Stimulated activated CD4-positive, alpha-beta T cell treated with anti-CD3 and anti-CD28 coated beads, Interleukin-4, amount 100 ng/mL, for 1 hour (primary cell): Measurements from ENCODE around the gene ZNF664.

Experiments used
- DNase-seq: peaks from one replicate; pipeline ENCODE4 v3.0.0-alpha.2; 2020

ZNF664 gene

DNA sequence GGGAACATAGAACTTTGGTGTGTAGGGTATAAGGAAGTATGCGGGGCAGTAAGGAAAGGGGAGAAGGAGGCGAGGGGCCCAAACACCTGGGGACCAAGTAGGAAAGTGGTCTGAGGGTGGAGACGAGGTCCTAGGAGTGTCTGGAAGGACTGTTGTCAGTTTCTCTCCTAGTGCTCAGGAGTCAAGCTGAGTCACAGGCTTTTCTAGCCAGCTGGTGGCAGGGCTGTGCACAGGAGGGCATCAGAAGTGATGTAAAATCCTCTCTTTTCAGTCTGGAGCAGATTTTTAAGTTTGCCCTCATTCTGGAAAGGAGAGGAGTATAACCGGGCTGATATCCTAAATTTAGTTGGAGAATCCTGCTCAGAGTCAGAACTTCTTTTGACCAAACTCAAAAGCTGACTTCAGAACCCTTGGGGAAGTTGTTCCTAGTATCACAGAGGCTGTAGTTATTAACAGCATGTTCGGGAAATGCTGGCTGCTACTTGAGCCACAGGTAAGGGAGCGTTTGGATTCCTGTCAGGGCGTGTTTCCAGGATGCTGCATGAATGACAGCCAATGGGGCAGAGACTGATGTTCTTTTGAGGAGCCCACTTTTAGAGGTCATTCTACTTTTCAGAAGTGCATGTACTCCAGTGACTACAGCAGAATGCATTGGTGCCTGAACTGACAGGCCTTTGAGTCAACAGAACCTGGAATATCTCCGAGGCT, 19.3 kb downstream of the ZNF664 start:
- no peak for DNase-seq

DNA sequence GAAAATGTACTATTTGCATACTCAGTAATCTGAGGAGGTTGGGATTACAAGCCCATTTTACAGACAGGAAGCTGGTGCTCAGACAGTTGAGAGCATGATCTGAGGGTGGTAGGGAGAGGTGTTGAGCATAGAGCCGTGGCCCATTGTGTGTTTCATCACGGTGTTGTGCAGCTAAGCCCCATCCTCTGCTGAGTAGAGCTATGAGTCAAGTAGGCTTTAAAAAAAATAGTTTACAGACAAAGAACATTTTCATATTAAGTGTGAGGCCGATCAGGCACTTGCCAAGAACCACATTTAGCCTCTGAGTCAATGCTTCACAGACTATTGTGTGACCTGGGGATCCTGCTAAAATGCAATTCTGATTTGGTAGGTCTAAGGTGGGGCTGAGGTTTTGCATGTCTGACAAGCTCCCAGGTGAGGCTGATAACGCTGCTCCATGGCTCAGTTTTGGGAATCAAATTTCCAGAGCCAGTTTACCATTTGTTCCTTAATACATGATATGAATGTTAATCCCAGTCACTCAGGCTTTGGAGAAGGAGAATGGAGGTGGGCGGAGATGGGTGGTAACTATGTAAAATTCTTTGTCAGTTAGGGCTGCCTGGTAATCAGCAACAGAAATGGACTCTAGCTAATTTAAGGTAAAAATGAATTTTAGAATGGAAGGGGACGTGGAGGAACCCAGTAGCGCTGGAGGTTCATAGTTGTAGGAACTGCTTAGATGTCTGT, 22.2 kb downstream of the ZNF664 start:
- no peak for DNase-seq

DNA sequence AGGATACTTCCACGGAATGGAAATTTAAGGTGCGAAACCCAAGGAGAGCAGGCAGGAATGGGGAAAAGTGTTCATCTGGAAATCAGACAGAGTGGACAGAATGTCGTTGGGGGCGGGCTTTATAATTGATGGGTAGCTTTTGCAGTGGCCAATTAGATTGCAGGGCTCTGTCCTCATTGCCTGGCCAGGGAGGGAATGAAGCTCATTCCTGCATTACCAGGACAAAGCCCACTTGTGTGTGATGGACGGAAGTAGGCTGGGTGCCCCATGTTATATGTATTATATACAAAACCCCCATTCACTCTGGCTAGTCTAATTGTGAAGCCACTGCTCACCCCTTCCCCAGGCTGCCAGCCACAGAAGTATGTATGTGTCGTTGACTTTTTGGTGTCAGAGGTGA, 23.6 kb downstream of the ZNF664 start:
- DNase-seq = no peak

DNA sequence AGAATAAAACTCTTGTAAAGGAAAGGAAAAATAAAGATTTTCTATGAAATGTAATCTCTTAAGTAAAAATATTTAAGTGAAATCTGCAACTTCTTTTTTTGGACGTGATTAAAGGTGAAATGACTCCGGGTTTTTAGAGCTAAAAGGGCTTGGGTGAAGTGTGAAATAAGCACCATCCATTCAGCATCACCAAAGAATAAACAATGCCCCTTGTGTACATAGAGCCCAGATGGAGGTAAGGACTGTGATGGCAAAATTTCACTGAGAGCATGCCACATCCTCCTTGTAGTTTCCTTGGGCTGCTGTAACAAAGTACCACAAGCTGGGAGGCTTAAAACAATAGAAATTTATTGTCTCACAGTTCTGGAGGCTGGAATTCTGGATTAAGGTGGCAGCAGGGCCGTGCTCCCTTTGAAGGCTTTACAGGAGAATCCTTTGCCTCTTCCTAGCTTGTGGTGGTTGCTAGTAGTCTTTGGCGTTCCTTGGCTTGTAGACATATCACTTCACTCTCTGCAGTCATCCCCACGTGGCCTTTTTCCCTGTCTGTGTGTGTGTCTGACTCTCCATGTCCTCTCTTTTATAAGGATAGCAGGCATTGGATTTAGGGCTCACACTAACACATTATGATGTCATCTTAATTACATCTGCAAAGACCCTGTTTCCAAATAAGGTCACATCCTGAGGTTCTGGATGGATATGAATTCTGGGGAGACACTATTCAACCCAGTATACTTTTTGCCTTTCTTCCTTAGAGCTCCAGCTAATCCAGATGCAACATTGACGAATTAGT, 24.2 kb downstream of the ZNF664 start:
- no peak for DNase-seq

DNA sequence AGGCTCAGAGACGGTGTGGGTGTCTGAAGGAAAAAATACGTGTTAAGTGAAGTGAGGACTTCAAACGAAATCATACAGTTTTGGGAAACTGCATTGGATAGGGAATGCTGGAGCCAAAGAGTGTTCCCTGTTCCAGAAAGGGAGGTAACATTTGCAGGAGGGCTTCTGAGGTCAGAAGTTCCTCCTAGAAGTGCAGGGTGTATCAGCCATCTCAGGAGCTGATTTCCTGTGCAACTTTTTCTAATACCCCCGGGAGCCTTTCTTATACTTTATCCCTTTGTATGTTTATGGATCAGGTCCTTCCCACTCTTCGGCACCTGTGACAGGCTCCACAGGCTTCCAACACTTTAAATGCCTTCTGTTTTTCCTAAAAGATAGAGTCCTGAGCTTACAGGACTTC, 24.9 kb downstream of the ZNF664 start:
- no peak for DNase-seq

DNA sequence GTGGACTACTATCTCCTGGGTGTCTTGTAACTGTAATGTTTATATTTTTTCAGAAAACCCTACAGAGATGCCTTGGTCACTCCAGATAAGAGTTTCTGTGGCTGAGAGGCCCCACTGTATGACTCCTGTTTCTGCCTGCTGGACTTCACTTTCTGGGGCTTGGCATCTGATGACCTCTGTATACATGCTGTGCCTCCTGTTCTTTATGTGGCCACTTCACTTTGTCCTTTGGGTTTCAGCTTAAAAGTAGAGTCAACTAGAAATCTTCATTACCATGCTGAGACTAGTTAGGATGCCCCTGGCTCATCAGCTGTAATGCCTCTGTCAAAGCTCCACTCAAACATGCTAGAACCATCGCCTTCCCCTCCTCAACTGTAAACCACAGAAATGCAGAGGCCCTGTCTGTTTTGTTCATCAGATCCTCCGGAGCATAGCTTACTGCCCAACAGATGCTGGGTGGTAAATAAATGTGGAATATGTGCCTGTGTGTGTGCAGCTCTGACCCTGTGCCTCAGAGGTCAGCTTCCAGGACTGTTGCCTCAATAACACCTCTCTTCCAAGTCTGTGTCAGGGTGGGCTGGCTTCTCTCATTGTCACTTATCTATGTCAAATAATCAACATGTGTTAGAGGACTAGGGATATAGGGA, 25.5 kb downstream of the ZNF664 start:
- DNase-seq = no peak

DNA sequence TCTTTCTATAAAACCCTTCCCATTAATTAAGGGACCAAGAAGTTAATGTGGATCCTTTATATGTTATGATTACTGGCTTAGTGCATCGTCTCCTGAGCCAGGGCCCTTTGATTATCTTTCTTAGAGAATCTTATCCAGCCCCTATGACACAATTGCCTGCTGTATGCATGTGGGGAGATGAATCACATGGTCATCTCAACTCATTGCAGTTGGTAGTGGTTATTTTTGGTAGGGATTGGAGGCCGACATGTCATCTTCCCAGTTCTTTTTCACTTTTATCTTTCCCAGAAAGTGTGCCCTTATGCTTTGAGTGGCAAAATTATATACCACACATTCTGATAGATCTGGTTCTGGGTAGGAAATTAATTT, 26.0 kb downstream of the ZNF664 start:
- no peak for DNase-seq

DNA sequence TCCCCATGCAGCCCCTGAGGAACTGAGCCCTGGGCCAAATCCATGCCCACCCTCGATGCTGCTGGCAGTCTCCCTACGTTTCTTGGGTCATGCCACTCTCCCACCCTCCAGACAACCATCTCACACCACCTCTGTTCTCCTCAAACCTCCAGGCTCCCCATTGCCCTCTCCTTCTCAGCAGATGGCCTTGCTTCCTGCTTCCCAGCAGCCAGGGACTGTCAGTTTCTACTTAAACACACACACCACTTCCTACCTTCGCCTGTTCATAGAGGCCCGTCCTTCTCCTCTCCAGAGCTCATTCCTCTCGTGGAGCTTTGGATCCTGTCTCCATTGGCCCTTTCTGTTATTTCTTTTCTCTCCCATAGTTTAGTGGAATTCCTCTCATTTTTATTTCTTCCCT, 27.1 kb downstream of the ZNF664 start:
- DNase-seq = no peak

DNA sequence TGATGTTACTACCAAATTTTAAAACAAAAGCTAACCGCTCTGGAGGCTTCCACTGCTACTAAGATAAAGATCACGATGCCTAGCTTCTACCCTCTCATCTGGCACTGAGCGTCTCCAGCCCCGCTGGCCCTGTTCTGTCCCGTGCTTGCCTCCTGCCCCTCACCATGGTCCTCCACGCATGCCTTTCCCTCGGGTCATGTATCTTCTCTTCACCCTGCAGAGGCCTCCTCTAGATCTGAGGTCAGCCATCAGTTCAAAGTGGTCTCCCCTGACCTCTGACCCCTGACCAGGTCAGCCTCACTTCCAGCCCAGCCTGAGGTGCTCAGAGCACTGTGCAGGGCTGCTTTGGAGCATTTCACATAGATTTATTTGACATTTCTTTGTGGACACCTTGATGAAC, 28.3 kb downstream of the ZNF664 start:
- no peak for DNase-seq

DNA sequence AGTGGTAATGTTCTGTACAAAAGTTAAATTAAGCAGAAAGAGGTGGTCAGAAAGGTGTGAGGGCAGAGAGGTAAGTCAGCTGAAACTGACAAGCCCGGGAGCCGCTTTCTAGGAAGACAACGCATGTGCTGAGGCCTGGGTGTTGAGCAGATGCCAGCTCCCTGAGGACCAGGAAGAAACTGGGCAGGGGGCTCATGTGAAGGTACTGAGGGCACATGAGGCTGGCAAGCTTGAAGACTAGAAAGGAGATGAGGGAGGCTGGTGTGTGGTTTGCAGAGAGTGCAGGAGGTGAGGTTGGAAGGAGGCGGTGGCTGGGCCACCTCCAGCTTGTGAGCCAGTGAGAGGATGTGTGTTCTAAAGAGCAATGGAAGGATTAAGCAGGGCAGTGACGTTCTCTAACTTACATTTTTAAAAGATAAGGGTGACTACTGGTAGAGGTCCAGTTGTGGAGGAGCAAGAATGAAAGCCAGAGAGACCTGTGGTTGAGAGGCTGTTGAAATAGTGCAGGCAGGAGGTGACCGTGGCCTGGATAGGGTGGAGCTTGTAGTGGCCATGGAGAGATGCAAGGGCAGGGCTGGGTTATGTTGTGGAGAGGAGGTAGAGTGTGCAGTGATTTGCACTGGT, 29.1 kb downstream of the ZNF664 start:
- no peak for DNase-seq

DNA sequence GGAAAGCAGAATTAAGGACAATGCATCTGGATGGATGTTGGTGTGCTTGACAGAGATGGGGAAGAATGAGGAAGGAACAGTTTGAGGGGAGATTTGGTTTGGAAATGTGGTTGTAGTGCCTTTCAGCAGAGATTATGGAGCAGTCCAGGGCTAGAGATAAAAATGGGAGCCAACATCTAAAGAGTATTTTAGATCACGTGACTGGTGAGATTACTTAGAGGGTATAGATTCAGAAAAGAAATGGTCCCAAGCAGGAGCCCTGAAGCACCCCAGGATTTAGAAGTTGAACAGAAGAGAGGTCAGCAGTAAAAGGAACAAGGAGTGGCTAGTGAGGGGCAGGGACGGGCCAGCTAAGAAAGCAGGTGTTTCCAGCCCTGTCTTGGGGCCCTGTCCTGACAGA, 29.6 kb downstream of the ZNF664 start:
- DNase-seq = no peak

DNA sequence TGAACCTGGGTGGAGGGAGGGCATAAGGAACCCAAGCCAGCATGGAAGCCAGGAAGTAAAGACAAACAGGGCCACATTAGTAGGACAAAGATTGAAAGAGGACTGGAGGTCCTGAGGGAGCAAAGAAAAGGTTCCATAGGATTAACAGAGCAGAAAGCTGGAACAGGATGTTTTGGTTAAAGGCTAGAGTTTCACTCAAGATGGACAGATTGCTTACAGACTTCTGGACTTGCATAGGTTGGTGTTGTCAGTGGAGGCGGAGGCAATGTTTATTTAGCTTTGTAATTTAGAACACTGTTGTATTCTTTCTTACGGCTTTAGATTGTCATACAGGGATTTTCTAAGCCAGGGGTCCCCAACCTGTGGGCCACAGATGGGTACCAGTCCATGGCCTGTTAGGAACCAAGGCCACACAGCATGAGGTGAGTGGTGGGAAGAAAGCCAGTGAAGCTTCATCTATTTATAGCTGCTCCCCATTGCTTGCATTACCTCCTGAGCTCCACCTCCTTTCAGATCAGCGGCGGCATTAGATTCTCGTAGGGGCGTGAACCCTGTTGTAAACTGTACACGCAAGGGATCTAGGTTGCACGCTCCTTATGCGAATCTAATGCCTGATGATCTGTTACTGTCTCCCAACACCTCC, 31.3 kb downstream of the ZNF664 start:
- no peak for DNase-seq

DNA sequence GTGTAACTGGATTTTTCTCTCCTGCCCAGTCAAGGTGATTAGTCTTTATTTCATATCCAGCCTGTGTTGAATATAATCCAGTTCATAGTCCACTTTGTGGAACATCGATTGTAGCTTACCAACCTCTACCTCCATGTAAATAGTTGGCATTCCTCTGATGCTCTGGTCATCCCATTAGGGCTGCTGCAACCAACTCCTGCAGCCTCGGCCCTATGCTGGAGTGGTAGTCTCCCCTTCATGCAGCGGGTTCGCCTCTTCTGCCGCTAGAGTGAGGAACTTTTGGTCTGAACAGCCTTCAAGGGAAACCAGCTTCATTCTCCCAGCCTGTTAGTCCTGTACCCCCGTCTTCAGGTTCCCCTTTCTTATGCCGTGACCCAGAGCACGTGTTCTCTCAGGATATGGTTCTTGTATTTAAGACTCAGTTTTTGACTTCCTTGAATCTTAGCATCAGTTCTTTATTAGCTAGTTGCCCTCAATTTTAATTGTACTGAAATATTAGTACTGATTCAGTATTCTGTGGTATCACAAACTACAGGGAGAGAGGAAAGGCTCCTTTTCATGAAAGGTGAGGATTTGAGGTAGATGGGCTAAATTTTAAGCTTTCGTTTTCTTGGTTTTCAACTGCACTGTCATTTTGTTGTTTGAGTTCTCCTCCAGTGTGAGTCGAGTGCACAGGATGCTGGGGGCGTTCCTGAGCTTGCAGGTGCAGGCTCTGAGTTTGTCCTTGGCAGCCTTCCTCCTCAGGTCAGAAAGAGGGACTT, 33.2 kb downstream of the ZNF664 start:
- DNase-seq = peak; percentile 32

DNA sequence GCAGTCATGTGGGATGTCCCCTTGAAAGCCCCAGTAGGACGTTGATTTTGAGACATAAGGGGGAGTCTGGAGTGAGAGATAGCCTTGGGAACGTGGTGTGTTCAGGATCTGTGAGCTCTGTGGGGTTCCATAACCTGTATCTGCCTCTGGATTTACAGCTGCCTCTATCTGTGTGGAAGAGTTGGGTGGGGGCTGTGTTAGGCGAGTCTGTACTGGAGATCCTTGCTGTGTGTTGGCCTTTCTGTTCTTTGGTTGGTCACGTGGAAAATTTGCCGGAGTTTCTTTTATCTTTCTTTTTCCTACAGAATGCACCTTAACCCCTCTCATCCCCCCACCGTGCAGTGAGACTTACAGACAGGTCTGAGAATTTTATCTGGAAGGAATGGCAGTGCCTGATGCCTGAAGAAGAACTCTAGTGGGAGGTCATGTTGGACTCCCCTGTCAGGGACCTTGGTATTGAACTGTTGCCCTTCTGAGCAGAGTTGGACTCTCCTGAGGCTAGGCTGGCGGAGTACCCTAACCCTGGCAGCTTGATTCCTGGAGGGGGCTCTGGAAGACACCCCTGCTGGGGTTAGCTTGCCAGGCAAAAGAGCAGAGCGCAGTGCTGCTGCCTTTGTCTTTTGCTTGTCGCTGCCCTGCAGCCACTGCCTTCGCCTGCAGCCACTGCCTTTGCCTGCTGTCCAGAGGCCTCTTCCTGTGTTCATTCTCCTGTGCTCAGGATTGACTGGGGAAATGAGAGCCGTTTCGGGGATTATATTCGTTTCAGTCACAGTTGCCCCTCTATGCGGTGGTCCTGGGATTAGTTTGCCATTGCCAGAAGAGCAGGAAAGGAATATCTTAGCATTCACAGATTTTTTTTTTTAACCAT, 34.1 kb downstream of the ZNF664 start:
- no peak for DNase-seq

DNA sequence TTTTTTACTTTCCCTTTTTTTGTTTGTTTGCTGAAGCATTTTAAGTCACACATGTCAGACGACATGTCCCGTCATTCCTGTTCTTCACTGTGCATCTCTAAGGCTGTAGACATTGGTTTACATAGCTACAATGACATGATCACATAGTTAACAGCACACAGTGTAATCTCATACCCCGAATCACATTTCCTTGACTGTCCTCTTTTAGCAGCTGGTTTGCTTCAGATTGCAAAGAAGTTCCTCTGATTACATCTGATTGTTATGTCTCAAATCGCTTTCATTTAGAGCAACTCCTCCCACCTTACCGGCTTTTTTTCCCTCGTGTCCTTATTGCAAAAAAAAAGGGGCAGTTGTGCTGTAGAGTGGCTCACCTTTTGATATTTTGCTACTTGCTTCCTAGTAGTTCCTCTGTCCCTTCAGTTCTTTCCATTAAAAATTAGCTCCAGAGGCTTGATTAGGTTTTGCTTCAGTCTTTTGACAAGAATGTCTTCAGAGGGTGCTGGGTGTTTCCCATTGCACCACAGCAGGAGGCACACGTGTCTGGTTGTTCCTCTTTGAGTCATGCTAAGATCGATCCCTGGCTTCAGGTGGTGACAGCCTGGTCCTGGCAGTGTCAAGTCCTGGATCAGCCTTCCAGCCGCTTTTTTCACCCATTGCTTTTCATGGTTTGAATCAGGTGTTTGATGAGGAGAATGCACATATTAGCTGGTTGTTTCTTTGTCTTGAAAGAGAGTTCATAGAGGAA, 35.0 kb downstream of the ZNF664 start:
- no peak for DNase-seq

DNA sequence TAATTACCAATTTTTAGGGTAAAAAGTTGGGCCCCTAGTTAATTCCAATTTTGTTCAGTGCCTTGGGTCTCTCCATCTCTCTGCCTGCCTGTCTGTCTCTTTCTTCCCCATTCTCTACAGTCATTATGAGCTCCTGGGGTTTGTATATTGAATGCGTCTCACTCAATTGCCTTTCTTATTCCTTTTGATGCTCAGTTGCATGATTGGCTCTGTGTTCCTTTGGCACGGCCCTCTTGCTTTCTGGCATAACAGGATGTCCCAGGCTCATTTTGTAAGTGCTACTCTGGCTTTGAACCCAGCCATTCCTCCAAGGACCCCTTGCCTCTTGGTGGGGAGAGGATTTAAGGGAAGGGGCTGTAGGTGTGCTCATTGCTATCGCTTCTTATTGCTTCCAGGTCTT, 35.6 kb downstream of the ZNF664 start:
- no peak for DNase-seq

DNA sequence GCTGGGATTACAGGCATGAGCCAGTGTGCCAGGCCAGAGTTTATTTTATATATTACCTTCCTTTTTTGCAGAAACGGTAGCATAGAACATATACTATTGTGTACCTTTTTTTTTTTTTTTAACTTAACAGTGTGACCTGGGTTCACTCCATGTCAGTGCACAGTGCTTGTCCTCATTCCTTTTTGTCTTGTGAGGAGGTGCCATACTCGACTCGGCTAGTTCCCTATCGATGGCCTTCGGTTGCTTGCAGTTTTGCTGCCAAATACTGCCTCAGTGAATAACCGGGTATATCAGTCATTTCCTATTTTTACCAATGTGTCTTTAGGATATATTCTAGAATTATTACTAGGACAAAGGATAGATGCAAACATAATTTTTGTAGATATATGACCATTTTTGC, 36.8 kb downstream of the ZNF664 start:
- no peak for DNase-seq

DNA sequence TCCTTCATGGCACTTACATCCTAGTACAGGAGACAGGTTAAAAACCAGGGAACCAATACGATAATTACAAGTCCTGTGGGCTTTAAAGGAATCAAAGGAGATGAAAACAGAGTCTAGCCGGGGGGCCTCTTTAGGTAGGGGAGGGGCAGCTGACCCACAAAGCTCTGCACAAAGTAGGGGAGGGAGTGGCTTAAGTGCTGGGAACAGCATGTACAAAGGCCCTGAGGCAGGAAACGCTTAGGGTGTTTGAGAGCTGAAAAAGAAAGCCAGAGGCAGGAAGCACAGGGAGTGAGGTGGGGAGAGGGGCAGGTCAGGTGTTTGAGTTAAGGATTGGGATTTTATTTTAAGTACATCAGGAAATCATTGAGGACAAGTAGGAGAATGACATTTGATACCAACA, 37.7 kb downstream of the ZNF664 start:
- no peak for DNase-seq

DNA sequence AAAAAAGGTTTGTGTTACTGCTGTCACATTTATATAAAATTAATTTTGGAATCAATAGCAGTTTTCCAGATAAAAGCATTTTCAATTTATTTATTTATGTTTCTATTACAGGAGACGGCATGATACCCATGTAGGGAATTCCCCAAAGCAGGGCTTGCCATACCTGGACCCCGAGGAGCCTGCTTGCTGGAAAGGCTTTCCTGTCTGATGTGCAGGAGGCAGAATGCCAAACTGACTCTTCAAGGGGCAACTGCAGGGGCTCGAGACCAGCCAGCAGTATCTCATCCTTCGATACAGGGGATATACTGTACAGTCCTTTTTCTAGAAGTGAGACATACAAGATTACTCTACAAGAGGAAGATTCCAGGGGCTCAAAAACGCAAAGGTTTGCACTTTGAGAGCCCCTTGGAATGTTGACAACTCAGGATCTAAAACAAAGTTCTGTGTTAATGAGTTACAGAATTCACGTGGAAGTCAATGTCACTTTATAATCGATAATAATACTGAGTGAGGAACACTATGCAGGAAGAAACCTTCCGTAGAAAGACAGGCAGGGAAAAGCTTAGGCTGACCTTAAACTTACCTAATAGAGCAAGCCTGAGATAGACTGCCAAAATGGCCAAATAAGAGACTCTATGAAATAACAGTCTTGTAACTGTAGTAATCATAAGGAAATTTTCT, 38.6 kb downstream of the ZNF664 start:
- DNase-seq = no peak
